A549 (cell line): ENCODE measurements around the gene ANKRD11. TPM values are rescaled to one million over a fixed set of nuclear protein-coding genes. Genes with fewer than 3 reads are reported as not detected.
A peak's percentile ranks its signal among the peaks of the same experiment; 100 is the strongest.

ENCODE experiments used
- ATAC-seq, 2 experiments: fragments of 200-7000 bp in 1 of 2; fragments of >200 bp in 1 of 2; cut with Nextera tagmentation in 1 of 2; cut with Tn5 transposase in 1 of 2; 3 replicates each; pipeline versions ENCODE4 v1.8.0 to v1.9.1; 2018 to 2020; ENCODE audit warnings: mild to moderate bottlenecking in 1 of 2, moderate library complexity in 1 of 2
- CTCF ChIA-PET: fragments of 300-600 bp; sonication (Branson Sonifier 250); formaldehyde crosslinking; extraction: SDS; loops from one replicate; lab custom pipeline; 2021; ENCODE audit warnings: antibody characterized with exemption, inconsistent platforms; lab: Yijun Ruan, JAX
- POLR2A ChIA-PET: fragments of 350-600 bp; formaldehyde crosslinking; extraction: SDS; loops from one replicate; lab custom pipeline; 2021; ENCODE audit warnings: antibody characterized with exemption, inconsistent platforms; lab: Yijun Ruan, JAX
- DNase-seq, 2 experiments: peaks; one replicate each; pipeline versions ENCODE4 v3.0.0 to v3.0.0-alpha.2; 2011 to 2016; ENCODE audit warnings: low read depth in 1 of 2, low spot score in 1 of 2
- FAIRE-seq: peaks from 2 replicates; lab custom pipeline; 2011; peaks lifted over from hg19 to GRCh38; lab: Jason Lieb, UNC
- H3K27ac ChIP-seq, 2 experiments: fragments of >200 bp; sonication (Bioruptor Twin); formaldehyde crosslinking; 3 replicates each; pipeline ENCODE4 v1.5.1; 2016 to 2017
- H3K4me1 ChIP-seq: fragments of >200 bp; sonication (Bioruptor Twin); formaldehyde crosslinking; 3 replicates; pipeline ENCODE4 v1.6.1; 2016
- H3K4me2 ChIP-seq: fragments of >200 bp; sonication (Bioruptor Twin); formaldehyde crosslinking; 3 replicates; pipeline ENCODE4 v1.6.1; 2016
- H3K4me3 ChIP-seq: fragments of >200 bp; sonication (Bioruptor Twin); formaldehyde crosslinking; 3 replicates; pipeline ENCODE4 v1.5.1; 2016
- H3K9me3 ChIP-seq: fragments of >200 bp; sonication (Bioruptor Twin); formaldehyde crosslinking; 3 replicates; pipeline ENCODE4 v1.6.1; 2016
- ATOH8 ChIP-seq: fragments of 250-450 bp; sonication (Bioruptor Pico); IDR thresholded peaks from 2 replicates; pipeline ENCODE4 v1.5.0; 2020; ENCODE audit warnings: low read depth, mild to moderate bottlenecking, moderate library complexity
- CBX2 ChIP-seq: fragments of 200-600 bp; sonication (generic); IDR thresholded peaks from 2 replicates; pipeline ENCODE4 v1.6.1; 2016; ENCODE audit warnings: low read depth, mild to moderate bottlenecking, borderline replicate concordance
- EHF ChIP-seq: fragments of 250-450 bp; sonication (Bioruptor Pico); IDR thresholded peaks from 2 replicates; pipeline ENCODE4 v1.5.0; 2020; ENCODE audit warnings: mild to moderate bottlenecking
- GATA3 ChIP-seq: IDR thresholded peaks from 2 replicates; pipeline ENCODE4 v1.6.1; 2012; ENCODE audit warnings: borderline replicate concordance
- HES2 ChIP-seq: fragments of >200 bp; sonication (Bioruptor Twin); formaldehyde crosslinking; IDR thresholded peaks from 2 replicates; pipeline ENCODE4 v1.6.1; 2016
- HEYL ChIP-seq: fragments of 250-450 bp; sonication (Bioruptor Pico); IDR thresholded peaks from 2 replicates; pipeline ENCODE4 v1.8.0; 2021; ENCODE audit warnings: mild to moderate bottlenecking, moderate library complexity
- MAX ChIP-seq: IDR thresholded peaks from 2 replicates; pipeline ENCODE4 v1.6.1; 2012
- MAZ ChIP-seq: fragments of 150-350 bp; IDR thresholded peaks from 2 replicates; pipeline ENCODE4 v1.6.1; 2014; ENCODE audit warnings: antibody characterized with exemption, low read depth, low read length, borderline replicate concordance
- MYC ChIP-seq: IDR thresholded peaks from 2 replicates; pipeline ENCODE4 v1.6.1; 2012; ENCODE audit warnings: mild to moderate bottlenecking, inconsistent platforms, low read length, improper control_type of control experiment, borderline replicate concordance
- NR3C1 ChIP-seq: fragments of >200 bp; sonication (Bioruptor Twin); formaldehyde crosslinking; IDR thresholded peaks from 3 replicates; pipeline ENCODE4 v1.6.1; 2017
- POLR2A ChIP-seq: IDR thresholded peaks from 2 replicates; pipeline ENCODE4 v1.6.1; 2012; ENCODE audit warnings: mild to moderate bottlenecking, low read length
- RAD21 ChIP-seq, 2 experiments: fragments of >200 bp in 1 of 2; sonication (Bioruptor Twin) in 1 of 2; formaldehyde crosslinking in 1 of 2; IDR thresholded peaks in 1 of 2; conservative IDR thresholded peaks in 1 of 2; 2 replicates in 1 of 2; 3 replicates in 1 of 2; pipeline ENCODE4 v1.6.1; 2012 to 2018; ENCODE audit warnings: inconsistent platforms in 1 of 2
- REST ChIP-seq: fragments of 200-600 bp; sonication (generic); IDR thresholded peaks from 2 replicates; pipeline ENCODE4 v1.6.1; 2016; ENCODE audit warnings: antibody characterized with exemption, mild to moderate bottlenecking, moderate library complexity
- SMC3 ChIP-seq: fragments of >200 bp; sonication (Bioruptor Twin); formaldehyde crosslinking; IDR thresholded peaks from 3 replicates; pipeline ENCODE4 v1.6.1; 2018; ENCODE audit warnings: inconsistent platforms
- ZSCAN20 ChIP-seq: fragments of 250-450 bp; sonication (Bioruptor Pico); IDR thresholded peaks from 2 replicates; pipeline ENCODE4 v1.8.0; 2022; ENCODE audit warnings: mild to moderate bottlenecking, moderate library complexity
- WGBS: methylation state at CpG from one replicate; pipeline ENCODE4 v1.1.6; 2017; ENCODE audit errors: missing lambda C conversion rate; 5-methylcytosine and 5-hydroxymethylcytosine counted together
- polyA plus RNA-seq, 4 experiments: library from polyadenylated mRNA; depleted of rRNA in 3 of 4; stranded (reverse); fragments of >200 nt; fragmentation: RNase III in 1 of 4; extraction: RNeasy Plus Mini Kit Qiagen cat#74134 plus additional on column Dnase treatment in 1 of 4; gene quantifications; 2 replicates in 3 of 4; 3 replicates in 1 of 4; pipeline ENCODE4 v1.2.3, GENCODE V29; 2011 to 2017
- TF ChIP-seq, protein P1 (sequence below): fragments of 150-350 bp; IDR thresholded peaks from 2 replicates; pipeline ENCODE4 v1.6.1; 2014; ENCODE audit warnings: low read depth, mild to moderate bottlenecking, low read length

Gene ANKRD11
- polyA plus RNA-seq, 2 of the 4 experiments (the other 2 are of a cell fraction): 53.6 to 54.9 TPM

- ATAC-seq (peak; percentile 35 to 52; a peak in 4 of 6 replicates), DNase-seq (peak in 1 of 2 experiments; percentile 44), FAIRE-seq (no peak)
Measured at GRCh38 chr16:89478576-89479221, 11.7 kb downstream of the ANKRD11 start.

DNA sequence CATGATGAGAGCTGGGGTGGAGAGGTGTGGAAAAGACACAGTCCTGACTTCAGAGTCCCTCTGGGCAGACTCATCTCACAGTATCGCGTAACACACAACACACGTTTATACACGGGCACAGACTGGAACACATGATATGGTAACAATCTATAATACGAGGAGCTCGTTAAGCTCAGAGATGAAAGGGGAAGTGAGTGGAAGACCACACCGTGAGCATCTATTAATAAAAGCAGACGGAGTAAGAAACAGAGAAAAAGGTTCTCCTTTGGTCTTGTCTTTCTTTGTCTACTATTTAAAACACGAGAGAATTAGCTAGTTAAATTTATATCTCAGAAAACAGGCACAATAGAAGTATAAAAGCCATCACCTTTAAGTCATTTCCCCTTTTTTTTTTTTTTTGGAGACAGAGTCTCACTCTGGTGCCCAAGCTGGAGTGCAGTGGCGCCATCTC is 13.5 kb downstream of the ANKRD11 start:
- TF ChIP-seq HEYL (CRISPR knock-in tag): no peak
- TF ChIP-seq RAD21 (conservative IDR thresholded peaks at IDR 0.05 in 1 of 2, IDR thresholded peaks at IDR 0.05 in 1 of 2): no peak
- no peak for TF ChIP-seq POLR2A
- no peak for TF ChIP-seq CBX2
- TF ChIP-seq ATOH8 (CRISPR knock-in tag): no peak
- TF ChIP-seq SMC3: no peak
- no peak for TF ChIP-seq EHF (CRISPR knock-in tag)
- TF ChIP-seq HES2: no peak
- TF ChIP-seq REST: no peak
- no peak for TF ChIP-seq GATA3
- no peak for TF ChIP-seq MYC
- no peak for TF ChIP-seq ZSCAN20 (CRISPR knock-in tag)
- no peak for TF ChIP-seq NR3C1
- no peak for TF ChIP-seq MAZ
- TF ChIP-seq, protein P1, sequence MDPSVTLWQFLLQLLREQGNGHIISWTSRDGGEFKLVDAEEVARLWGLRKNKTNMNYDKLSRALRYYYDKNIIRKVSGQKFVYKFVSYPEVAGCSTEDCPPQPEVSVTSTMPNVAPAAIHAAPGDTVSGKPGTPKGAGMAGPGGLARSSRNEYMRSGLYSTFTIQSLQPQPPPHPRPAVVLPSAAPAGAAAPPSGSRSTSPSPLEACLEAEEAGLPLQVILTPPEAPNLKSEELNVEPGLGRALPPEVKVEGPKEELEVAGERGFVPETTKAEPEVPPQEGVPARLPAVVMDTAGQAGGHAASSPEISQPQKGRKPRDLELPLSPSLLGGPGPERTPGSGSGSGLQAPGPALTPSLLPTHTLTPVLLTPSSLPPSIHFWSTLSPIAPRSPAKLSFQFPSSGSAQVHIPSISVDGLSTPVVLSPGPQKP: no peak
- ChIA-PET CTCF (interaction anchor here (0.6 to 1.1 kb wide), 2 partner anchors 13 to 151 kb away, joined by 3 read pairs; no protein-coding TSS in a partner anchor), POLR2A (interaction anchor here (0.7 kb wide), 1 partner anchor 61 kb away, joined by 3 read pairs; no protein-coding TSS in a partner anchor)
- no peak overlapping the region for H3K4me2 ChIP-seq
- H3K4me3 ChIP-seq: no peak overlapping the region
- no peaks in the 10 kb centered on the region for H3K9me3 ChIP-seq
- ATAC-seq (no peak), FAIRE-seq (no peak), DNase-seq (no peak)
- peaks cover 77% of the 10 kb centered on the region for H3K4me1 ChIP-seq
- no peak overlapping the region for H3K27ac ChIP-seq
- 91% methylated on average over 10 of the region's 10 CpGs for WGBS

More at GRCh38 chr16:89478576-89479221, 11.7 kb downstream of the ANKRD11 start:
- Histone ChIP-seq H3K4me3 (no peak overlapping the region), H3K4me2 (peak overlapping the region; percentile 47)
- CTCF ChIA-PET: no interaction called here
- TF ChIP-seq POLR2A (no peak), MAX (0 out of 2 replicates have a peak, but pooled peaks have one; percentile 23)
- TF ChIP-seq, all 56 proteins: peak for 1
- Histone ChIP-seq H3K9me3 (no peaks in the 10 kb centered on the region), H3K27ac (peak overlapping the region in 1 of 2 experiments; percentile 27; a peak in 1 of 6 replicates), H3K4me1 (peaks cover 70% of the 10 kb centered on the region)
- WGBS: 78% methylated on average over 14 of the region's 14 CpGs
- POLR2A ChIA-PET: no interaction called here
